ENCODE data around the gene NPTX1. TPM values are rescaled to one million over a fixed set of nuclear protein-coding genes. Genes with fewer than 3 reads are reported as not detected.

Gene NPTX1
- total and polyA plus RNA-seq, 2 of the 13 experiments (the other 11 are each of a cell fraction or from before 2014, with no cell fraction given), result 0.01 TPM; not detected in 1

DNA sequence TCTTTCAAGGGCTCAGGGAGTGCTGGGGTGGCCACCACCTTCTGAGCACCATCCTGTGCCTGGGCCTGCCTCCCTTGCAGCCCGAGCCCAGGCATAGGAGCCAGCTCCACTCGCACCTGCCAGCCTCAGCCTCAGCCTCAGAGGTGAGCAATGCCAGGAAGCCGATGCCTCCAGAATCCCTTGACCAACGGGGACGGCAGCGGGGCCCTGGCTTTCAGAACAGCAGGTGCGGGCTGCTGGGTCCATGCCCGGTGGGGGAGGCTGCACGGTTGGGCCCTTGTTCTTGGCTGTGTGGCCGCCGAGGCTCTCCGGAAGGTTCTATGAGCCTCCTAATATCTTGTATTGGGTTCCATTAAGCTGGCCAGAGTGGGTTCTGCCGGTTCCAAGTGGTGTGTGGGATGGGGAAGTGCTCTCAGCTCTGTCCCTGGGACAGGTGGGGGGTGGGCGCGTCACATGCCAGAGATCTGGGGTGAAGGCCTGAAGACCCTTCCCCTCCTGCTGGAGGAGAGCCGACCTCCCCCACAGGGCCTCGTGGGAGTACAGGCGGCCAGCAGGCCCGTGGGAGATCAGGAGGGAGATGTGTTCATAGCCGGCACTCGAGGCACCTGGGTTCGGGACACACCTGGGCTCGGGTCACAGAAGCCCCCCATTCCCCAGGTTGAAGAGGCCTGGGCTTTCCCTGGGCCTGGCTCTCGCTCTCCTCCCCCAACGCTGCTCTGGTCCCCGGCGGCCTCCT, 27.0 kb downstream of the NPTX1 start:
- intact Hi-C loops (cut with micrococcal nuclease; ENCODE audit: unreplicated experiment) (no loop called here), in situ Hi-C loops (cut with HindIII; ENCODE audit: extremely low pct_ligation_motif_present, low pct_unique_long_range_greater_than_20kb) (no loop called here)
- BruUV-seq (replicated peaks), result no TSS peak
- Histone ChIP-seq H2AFZ (ENCODE audit: low read length) (no peak overlapping the region), H3K4me3 (replicated peaks in 1 of 3; ENCODE audit: insufficient read depth in 1 of 3, low read depth in 2 of 3, low read length in 3 of 3) (no peak overlapping the region), H3K9me3 (ENCODE audit: low read length) (no peaks in the 10 kb centered on the region), H3K9ac (ENCODE audit: insufficient read depth, low read depth, low read length) (no peak overlapping the region), H3K79me2 (ENCODE audit: insufficient read depth, low read length) (no peaks in the 10 kb centered on the region), H3K36me3 (replicated peaks in 1 of 2; ENCODE audit: control insufficient read depth in 1 of 2, insufficient read depth in 2 of 2, low read length in 2 of 2) (no peaks in the 10 kb centered on the region), H3K4me2 (ENCODE audit: low read depth, low read length) (no peak overlapping the region), H4K20me1 (ENCODE audit: insufficient read depth, low read length) (no peaks in the 10 kb centered on the region), H3K27me3 (ENCODE audit: control insufficient read depth in 1 of 2, insufficient read depth in 2 of 2, low read length in 2 of 2) (peaks cover 11 to 45% of the 10 kb centered on the region in 2 experiments; a peak in 3 of 5 replicates), H3K4me1 (ENCODE audit: insufficient read depth, low read length) (peaks cover 26% of the 10 kb centered on the region), H3K27ac (ENCODE audit: extremely low read length, insufficient read depth, low read length) (no peak overlapping the region)
- ChIA-PET CTCF (ENCODE audit: low intra/inter-chr PET ratio, low total read pairs) (no interaction called here), POLR2A (no interaction called here)
- ATAC-seq, result no peak
- 38% methylated on average over 15 of the region's 27 CpGs for WGBS (ENCODE audit: low lambda C conversion rate)
- no peak for FAIRE-seq
- no peak for DNase-seq (ENCODE audit: low spot score)
- no peak for TF ChIP-seq KLF16 (CRISPR knock-in tag; IDR thresholded peaks at IDR 0.05)
- no peak for TF ChIP-seq ZNF547 (CRISPR knock-in tag; IDR thresholded peaks at IDR 0.05)
- no peak for TF ChIP-seq TFDP2 (CRISPR knock-in tag; IDR thresholded peaks at IDR 0.05)
- no peak for TF ChIP-seq ZNF670 (CRISPR knock-in tag; IDR thresholded peaks at IDR 0.05; ENCODE audit: borderline replicate concordance)
- TF ChIP-seq ZNF776 (CRISPR knock-in tag; IDR thresholded peaks at IDR 0.05), result no peak
- TF ChIP-seq GLI4 (CRISPR knock-in tag; IDR thresholded peaks at IDR 0.05; ENCODE audit: borderline replicate concordance), result no peak
- no peak for TF ChIP-seq SMYD3 (CRISPR knock-in tag; IDR thresholded peaks at IDR 0.05)
- TF ChIP-seq ZBTB44 (CRISPR knock-in tag; IDR thresholded peaks at IDR 0.05), result no peak
- TF ChIP-seq, protein P1, sequence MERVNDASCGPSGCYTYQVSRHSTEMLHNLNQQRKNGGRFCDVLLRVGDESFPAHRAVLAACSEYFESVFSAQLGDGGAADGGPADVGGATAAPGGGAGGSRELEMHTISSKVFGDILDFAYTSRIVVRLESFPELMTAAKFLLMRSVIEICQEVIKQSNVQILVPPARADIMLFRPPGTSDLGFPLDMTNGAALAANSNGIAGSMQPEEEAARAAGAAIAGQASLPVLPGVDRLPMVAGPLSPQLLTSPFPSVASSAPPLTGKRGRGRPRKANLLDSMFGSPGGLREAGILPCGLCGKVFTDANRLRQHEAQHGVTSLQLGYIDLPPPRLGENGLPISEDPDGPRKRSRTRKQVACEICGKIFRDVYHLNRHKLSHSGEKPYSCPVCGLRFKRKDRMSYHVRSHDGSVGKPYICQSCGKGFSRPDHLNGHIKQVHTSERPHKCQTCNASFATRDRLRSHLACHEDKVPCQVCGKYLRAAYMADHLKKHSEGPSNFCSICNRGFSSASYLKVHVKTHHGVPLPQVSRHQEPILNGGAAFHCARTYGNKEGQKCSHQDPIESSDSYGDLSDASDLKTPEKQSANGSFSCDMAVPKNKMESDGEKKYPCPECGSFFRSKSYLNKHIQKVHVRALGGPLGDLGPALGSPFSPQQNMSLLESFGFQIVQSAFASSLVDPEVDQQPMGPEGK (CRISPR knock-in tag; IDR thresholded peaks at IDR 0.05), result no peak
- TF ChIP-seq, protein P2, sequence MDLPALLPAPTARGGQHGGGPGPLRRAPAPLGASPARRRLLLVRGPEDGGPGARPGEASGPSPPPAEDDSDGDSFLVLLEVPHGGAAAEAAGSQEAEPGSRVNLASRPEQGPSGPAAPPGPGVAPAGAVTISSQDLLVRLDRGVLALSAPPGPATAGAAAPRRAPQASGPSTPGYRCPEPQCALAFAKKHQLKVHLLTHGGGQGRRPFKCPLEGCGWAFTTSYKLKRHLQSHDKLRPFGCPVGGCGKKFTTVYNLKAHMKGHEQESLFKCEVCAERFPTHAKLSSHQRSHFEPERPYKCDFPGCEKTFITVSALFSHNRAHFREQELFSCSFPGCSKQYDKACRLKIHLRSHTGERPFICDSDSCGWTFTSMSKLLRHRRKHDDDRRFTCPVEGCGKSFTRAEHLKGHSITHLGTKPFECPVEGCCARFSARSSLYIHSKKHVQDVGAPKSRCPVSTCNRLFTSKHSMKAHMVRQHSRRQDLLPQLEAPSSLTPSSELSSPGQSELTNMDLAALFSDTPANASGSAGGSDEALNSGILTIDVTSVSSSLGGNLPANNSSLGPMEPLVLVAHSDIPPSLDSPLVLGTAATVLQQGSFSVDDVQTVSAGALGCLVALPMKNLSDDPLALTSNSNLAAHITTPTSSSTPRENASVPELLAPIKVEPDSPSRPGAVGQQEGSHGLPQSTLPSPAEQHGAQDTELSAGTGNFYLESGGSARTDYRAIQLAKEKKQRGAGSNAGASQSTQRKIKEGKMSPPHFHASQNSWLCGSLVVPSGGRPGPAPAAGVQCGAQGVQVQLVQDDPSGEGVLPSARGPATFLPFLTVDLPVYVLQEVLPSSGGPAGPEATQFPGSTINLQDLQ (CRISPR knock-in tag; IDR thresholded peaks at IDR 0.05), result no peak
- TF ChIP-seq NFKBIZ (CRISPR knock-in tag; IDR thresholded peaks at IDR 0.05), result no peak
- no peak for TF ChIP-seq ZNF30 (CRISPR knock-in tag; IDR thresholded peaks at IDR 0.05)
- no peak for TF ChIP-seq MYNN (CRISPR knock-in tag; IDR thresholded peaks at IDR 0.05; ENCODE audit: low read depth)
- no peak for TF ChIP-seq GPBP1L1 (CRISPR knock-in tag; IDR thresholded peaks at IDR 0.05)
- no peak for TF ChIP-seq TEAD3 (CRISPR knock-in tag; optimal IDR thresholded peaks at IDR 0.05; ENCODE audit: borderline replicate concordance)
